ENCODE results near the gene UVRAG. TPM values are rescaled to one million over a fixed set of nuclear protein-coding genes. Genes with fewer than 3 reads are reported as not detected.
A peak's percentile ranks its signal among the peaks of the same experiment; 100 is the strongest.

Gene UVRAG
- total and polyA plus RNA-seq, 8 donors: 4.7 to 55.5 (median 20.5) TPM

GRCh38 chr11:75793966-75794365, 21.0 kb upstream of the UVRAG start:
- no peaks in the 10 kb centered on the region for H3K36me3 ChIP-seq
- TF ChIP-seq CTCF (IDR thresholded peaks at IDR 0.05): no peak
- no peak for TF ChIP-seq POLR2AphosphoS5 (IDR thresholded peaks at IDR 0.05)
- no peak for TF ChIP-seq EP300 (IDR thresholded peaks at IDR 0.05)
- no peak for TF ChIP-seq POLR2A (IDR thresholded peaks at IDR 0.05)
- H3K4me1 ChIP-seq: no peaks in the 10 kb centered on the region
- H3K9me3 ChIP-seq: no peaks in the 10 kb centered on the region
- H3K27me3 ChIP-seq: no peaks in the 10 kb centered on the region
- H3K27ac ChIP-seq: no peak overlapping the region
- no peak for DNase-seq
- WGBS, 5 donors: 68 to 78% (median 70%) methylated on average over 2 of the region's 2 CpGs
- no peak overlapping the region for H3K4me3 ChIP-seq
- intact Hi-C loops (cut with DNase I; ENCODE audit: low total_unique reads): no loop called here

DNA sequence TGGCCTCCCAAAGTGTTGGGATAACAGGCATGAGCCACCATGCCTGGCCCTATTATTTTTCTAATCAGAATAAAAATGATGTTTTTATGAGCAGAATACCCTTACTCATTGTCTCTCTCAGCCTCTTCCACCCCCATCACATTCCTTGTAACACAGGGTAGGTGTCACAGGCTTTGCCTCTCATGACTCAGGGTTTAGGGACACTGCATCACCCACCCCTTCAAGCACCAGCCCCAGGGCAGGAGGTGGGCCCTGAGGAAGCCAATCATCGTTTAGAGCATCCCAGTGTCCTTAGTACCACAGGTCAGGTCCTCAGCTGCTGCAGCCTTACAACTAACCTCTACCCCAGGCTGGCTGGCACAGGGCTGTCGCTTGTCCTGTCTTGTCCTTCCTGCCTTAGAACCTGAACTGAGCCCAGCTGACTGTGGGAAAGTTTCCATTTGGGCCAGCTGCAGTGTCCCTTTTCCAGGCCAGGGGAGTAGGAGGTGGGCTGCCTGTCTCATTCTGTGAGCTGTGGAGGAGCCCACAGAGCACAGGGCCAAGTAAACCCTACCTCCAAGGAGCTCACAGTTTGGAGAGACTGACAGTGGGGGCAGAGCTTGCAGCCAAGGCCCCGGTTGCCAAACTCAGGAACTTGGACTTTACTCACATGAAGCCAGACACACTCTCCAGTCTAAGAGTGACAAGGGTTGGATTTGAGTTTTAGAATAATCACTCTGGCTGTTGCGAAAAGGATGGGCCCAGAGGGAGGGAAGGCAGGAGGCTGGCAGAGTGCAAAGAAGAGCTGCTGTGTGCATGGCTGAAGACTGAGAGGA, 19.5 kb upstream of the UVRAG start:
- H3K27me3 ChIP-seq: no peaks in the 10 kb centered on the region
- H3K9me3 ChIP-seq: no peaks in the 10 kb centered on the region
- no peak for TF ChIP-seq POLR2A (IDR thresholded peaks at IDR 0.05)
- TF ChIP-seq POLR2AphosphoS5 (IDR thresholded peaks at IDR 0.05): no peak
- no peak for TF ChIP-seq EP300 (IDR thresholded peaks at IDR 0.05)
- TF ChIP-seq CTCF (IDR thresholded peaks at IDR 0.05): no peak
- 73 to 88% (median 79%) methylated on average over 4 of the region's 4 CpGs for WGBS, 5 donors
- H3K27ac ChIP-seq: no peak overlapping the region
- H3K4me3 ChIP-seq: no peak overlapping the region
- intact Hi-C loops (cut with DNase I; ENCODE audit: low total_unique reads): no loop called here
- no peak for DNase-seq
- peaks cover 0 to 3% (median 0%) of the 10 kb centered on the region in 4 donors for H3K36me3 ChIP-seq
- H3K4me1 ChIP-seq: no peaks in the 10 kb centered on the region

- intact Hi-C loops (cut with DNase I; ENCODE audit: low total_unique reads): no loop called here
- TF ChIP-seq POLR2AphosphoS5 (IDR thresholded peaks at IDR 0.05) (no peak), EP300 (IDR thresholded peaks at IDR 0.05) (no peak), CTCF (IDR thresholded peaks at IDR 0.05) (no peak), POLR2A (IDR thresholded peaks at IDR 0.05) (no peak)
- Histone ChIP-seq H3K4me3 (no peak overlapping the region), H3K4me1 (peaks cover 0 to 4% (median 0%) of the 10 kb centered on the region in 4 donors), H3K36me3 (peaks cover 0 to 3% (median 0%) of the 10 kb centered on the region in 4 donors), H3K9me3 (no peaks in the 10 kb centered on the region), H3K27ac (no peak overlapping the region), H3K27me3 (no peaks in the 10 kb centered on the region)
- 78 to 100% (median 87%) methylated on average over 2 of the region's 2 CpGs for WGBS, 5 donors
- DNase-seq: no peak
Measured at GRCh38 chr11:75796091-75796435, 18.9 kb upstream of the UVRAG start.

DNA sequence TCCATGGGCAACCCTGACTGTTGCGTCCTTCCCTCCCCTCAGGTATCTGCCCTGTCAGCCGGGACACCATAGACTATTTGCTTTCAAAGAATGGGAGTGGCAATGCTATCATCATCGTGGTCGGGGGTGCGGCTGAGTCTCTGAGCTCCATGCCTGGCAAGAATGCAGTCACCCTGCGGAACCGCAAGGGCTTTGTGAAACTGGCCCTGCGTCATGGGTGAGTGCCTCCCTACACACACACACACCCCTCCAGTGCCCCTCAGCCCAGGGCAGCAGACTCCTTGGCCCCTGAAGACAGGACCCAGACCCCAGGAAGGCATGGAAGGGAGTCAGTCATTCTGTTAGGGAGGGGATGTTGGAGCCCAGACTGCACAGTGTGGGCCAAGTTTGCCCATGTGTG, 17.9 kb upstream of the UVRAG start:
- intact Hi-C loops (cut with DNase I; ENCODE audit: low total_unique reads): no loop called here
- no peaks in the 10 kb centered on the region for H3K27me3 ChIP-seq
- peaks cover 0 to 3% (median 0%) of the 10 kb centered on the region in 4 donors for H3K36me3 ChIP-seq
- H3K9me3 ChIP-seq: no peaks in the 10 kb centered on the region
- WGBS, 5 donors: 73 to 91% (median 76%) methylated on average over 8 of the region's 8 CpGs
- no peak overlapping the region for H3K27ac ChIP-seq
- peaks cover 0 to 9% (median 0%) of the 10 kb centered on the region in 4 donors for H3K4me1 ChIP-seq
- TF ChIP-seq POLR2AphosphoS5 (IDR thresholded peaks at IDR 0.05) (no peak), EP300 (IDR thresholded peaks at IDR 0.05) (no peak), POLR2A (IDR thresholded peaks at IDR 0.05) (no peak), CTCF (IDR thresholded peaks at IDR 0.05) (no peak)
- H3K4me3 ChIP-seq: no peak overlapping the region
- DNase-seq: peak in 1 of 2 donors; percentile 35

Data from stomach (tissue), 9 donors.